Measurements from ENCODE around the gene LYRM9.
"Not testable (repeated sequence)": the region's sequence is repeated elsewhere in the genome, so short reads cannot be mapped to it uniquely, and the experiment has no call there.

The LYRM9 gene

DNA sequence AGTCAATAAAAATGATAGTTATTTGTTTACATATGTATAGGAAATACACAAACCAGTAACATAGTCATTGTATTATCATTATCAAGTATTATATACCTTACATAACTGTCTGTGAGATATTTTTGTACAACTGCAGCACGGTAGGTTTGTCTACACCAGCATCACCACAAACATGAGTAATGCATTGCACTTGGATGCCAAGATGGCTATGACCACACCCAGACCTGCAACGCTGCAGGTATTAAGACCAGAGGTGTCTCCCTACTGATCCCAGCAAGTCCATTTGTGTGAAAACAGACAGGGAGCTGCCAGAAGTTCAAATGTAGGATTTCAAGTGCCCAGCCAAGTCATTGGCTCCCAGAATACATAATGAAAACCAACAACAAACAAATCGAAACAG is 58.6 kb downstream of the LYRM9 start:
- no peaks in the 10 kb centered on the region for H3K36me3 ChIP-seq (ENCODE audit: control insufficient read depth, insufficient read depth, low read length)
- no peaks in the 10 kb centered on the region for H3K4me1 ChIP-seq (ENCODE audit: control insufficient read depth, low read depth, low read length)
- no peak overlapping the region for H3K9ac ChIP-seq (ENCODE audit: low read length)
- no peak overlapping the region for H3K23ac ChIP-seq (ENCODE audit: low read length)
- H3K79me1 ChIP-seq (ENCODE audit: low read length): no peaks in the 10 kb centered on the region
- no peak overlapping the region for H2BK120ac ChIP-seq (ENCODE audit: low read depth, low read length)
- H3K56ac ChIP-seq (ENCODE audit: low read length): no peak overlapping the region
- no peak overlapping the region for H3K4me2 ChIP-seq (ENCODE audit: low read length)
- H4K8ac ChIP-seq (ENCODE audit: low read depth, low read length): no peak overlapping the region
- no peak overlapping the region for H2BK5ac ChIP-seq (ENCODE audit: low read length)
- no peaks in the 10 kb centered on the region for H3K27me3 ChIP-seq (ENCODE audit: insufficient read depth, low read length, poor library complexity)
- no peak overlapping the region for H3K18ac ChIP-seq (ENCODE audit: low read length)
- no peak overlapping the region for H3K4ac ChIP-seq (ENCODE audit: low read depth, low read length)
- H2BK15ac ChIP-seq (replicated peaks; ENCODE audit: low read depth): no peak overlapping the region
- no peak overlapping the region for H2AK5ac ChIP-seq (ENCODE audit: low read length)
- no peak overlapping the region for H4K5ac ChIP-seq (ENCODE audit: low read length)
- no peak overlapping the region for H3K27ac ChIP-seq (ENCODE audit: low read depth, low read length)
- no peaks in the 10 kb centered on the region for H3K79me2 ChIP-seq (ENCODE audit: control insufficient read depth, insufficient read depth, low read length)
- no peak for DNase-seq
- no CpG with 5 or more reads among the region's 3 CpGs for WGBS (ENCODE audit: extremely low coverage, insufficient coverage, low lambda C conversion rate)
- H3K4me3 ChIP-seq (ENCODE audit: low read length): no peak overlapping the region

DNA sequence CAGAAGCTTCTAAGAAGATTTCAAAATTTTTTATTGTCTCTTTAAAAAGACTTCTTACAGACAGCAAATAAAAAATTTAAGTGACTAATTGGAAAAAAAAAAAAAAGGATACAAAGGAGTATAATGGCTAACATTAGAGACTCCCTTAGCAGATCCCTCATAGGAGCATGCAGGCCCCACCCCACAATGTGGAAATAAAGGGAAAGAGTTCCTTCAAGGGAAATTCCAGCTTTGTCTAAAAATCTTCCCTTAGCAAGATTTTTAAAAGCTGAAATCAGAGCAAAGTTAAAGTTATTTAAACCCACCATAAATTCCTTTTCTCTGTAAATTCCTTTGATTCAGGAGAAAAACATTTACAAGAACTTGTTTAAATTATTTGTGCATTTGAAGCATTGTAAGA is 60.3 kb downstream of the LYRM9 start:
- Histone ChIP-seq H2AK5ac (ENCODE audit: low read length) (no peak overlapping the region), H2BK15ac (replicated peaks; ENCODE audit: low read depth) (no peak overlapping the region), H3K79me2 (ENCODE audit: control insufficient read depth, insufficient read depth, low read length) (no peaks in the 10 kb centered on the region), H4K5ac (ENCODE audit: low read length) (no peak overlapping the region), H3K4me2 (ENCODE audit: low read length) (no peak overlapping the region), H4K8ac (ENCODE audit: low read depth, low read length) (no peak overlapping the region), H3K36me3 (ENCODE audit: control insufficient read depth, insufficient read depth, low read length) (no peaks in the 10 kb centered on the region), H3K56ac (ENCODE audit: low read length) (no peak overlapping the region), H2BK5ac (ENCODE audit: low read length) (no peak overlapping the region), H3K4me1 (ENCODE audit: control insufficient read depth, low read depth, low read length) (no peaks in the 10 kb centered on the region), H3K4ac (ENCODE audit: low read depth, low read length) (no peak overlapping the region), H3K27ac (ENCODE audit: low read depth, low read length) (no peak overlapping the region), H2BK120ac (ENCODE audit: low read depth, low read length) (no peak overlapping the region), H3K4me3 (ENCODE audit: low read length) (no peak overlapping the region), H3K18ac (ENCODE audit: low read length) (no peak overlapping the region), H3K23ac (ENCODE audit: low read length) (no peak overlapping the region), H3K9ac (ENCODE audit: low read length) (no peak overlapping the region), H3K79me1 (ENCODE audit: low read length) (no peaks in the 10 kb centered on the region), H3K27me3 (ENCODE audit: insufficient read depth, low read length, poor library complexity) (no peaks in the 10 kb centered on the region)
- DNase-seq: no peak

GRCh38 chr17:27829888-27830287 is 63.3 kb downstream of the LYRM9 start:
- H2AK5ac ChIP-seq (ENCODE audit: low read length); H4K8ac ChIP-seq (ENCODE audit: low read depth, low read length); H4K5ac ChIP-seq (ENCODE audit: low read length); H3K27me3 ChIP-seq (ENCODE audit: insufficient read depth, low read length, poor library complexity); H3K79me1 ChIP-seq (ENCODE audit: low read length); H2BK120ac ChIP-seq (ENCODE audit: low read depth, low read length); DNase-seq; H3K56ac ChIP-seq (ENCODE audit: low read length); H3K4ac ChIP-seq (ENCODE audit: low read depth, low read length); H3K18ac ChIP-seq (ENCODE audit: low read length); H3K36me3 ChIP-seq (ENCODE audit: control insufficient read depth, insufficient read depth, low read length); H3K4me3 ChIP-seq (ENCODE audit: low read length); H3K4me2 ChIP-seq (ENCODE audit: low read length); H3K4me1 ChIP-seq (ENCODE audit: control insufficient read depth, low read depth, low read length); H2BK5ac ChIP-seq (ENCODE audit: low read length); H3K79me2 ChIP-seq (ENCODE audit: control insufficient read depth, insufficient read depth, low read length); H3K27ac ChIP-seq (ENCODE audit: low read depth, low read length); H3K23ac ChIP-seq (ENCODE audit: low read length); H3K9ac ChIP-seq (ENCODE audit: low read length); H2BK15ac ChIP-seq (replicated peaks; ENCODE audit: low read depth): not testable (repeated sequence)
- no CpG with 5 or more reads among the region's 1 CpG for WGBS (ENCODE audit: extremely low coverage, insufficient coverage, low lambda C conversion rate)

DNA sequence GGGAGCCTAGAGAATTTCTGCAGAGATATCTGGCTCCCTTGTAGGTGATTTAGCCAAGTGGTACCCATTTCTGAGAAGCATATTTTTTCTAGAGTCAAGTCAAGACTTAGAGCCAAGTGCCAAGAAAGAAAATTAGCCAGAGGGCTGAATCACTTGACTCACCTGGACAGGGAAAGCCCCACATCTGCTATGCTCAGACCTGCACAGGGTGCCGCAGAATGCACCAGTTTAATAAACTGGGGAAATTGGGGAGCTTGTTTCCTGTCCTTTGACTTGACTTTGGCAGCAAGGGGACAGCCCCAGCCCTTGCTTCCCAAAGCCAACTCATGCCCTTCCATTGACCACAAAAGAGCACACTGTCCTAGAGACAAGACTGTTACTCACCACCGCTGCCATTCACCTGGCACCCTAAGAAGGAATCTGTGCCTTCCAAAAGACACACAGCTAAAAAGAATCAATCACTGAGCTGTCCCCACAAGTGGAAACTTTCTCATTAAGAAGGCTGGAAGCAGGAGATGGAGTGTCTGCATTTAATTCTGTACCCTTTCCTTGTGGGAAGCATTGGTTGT is 63.9 kb downstream of the LYRM9 start:
- not testable (repeated sequence) for H3K27me3 ChIP-seq (ENCODE audit: insufficient read depth, low read length, poor library complexity); H3K18ac ChIP-seq (ENCODE audit: low read length)
- WGBS (ENCODE audit: extremely low coverage, insufficient coverage, low lambda C conversion rate): no CpG with 5 or more reads among the region's 2 CpGs

More for the DNA sequence above, 63.9 kb downstream of the LYRM9 start:
- H3K23ac ChIP-seq (ENCODE audit: low read length); H3K4me2 ChIP-seq (ENCODE audit: low read length); H3K27ac ChIP-seq (ENCODE audit: low read depth, low read length); H3K56ac ChIP-seq (ENCODE audit: low read length); H3K36me3 ChIP-seq (ENCODE audit: control insufficient read depth, insufficient read depth, low read length); H2BK5ac ChIP-seq (ENCODE audit: low read length); DNase-seq; H4K5ac ChIP-seq (ENCODE audit: low read length); H3K4ac ChIP-seq (ENCODE audit: low read depth, low read length); H3K9ac ChIP-seq (ENCODE audit: low read length); H3K4me3 ChIP-seq (ENCODE audit: low read length); H2BK120ac ChIP-seq (ENCODE audit: low read depth, low read length); H2BK15ac ChIP-seq (replicated peaks; ENCODE audit: low read depth); H3K79me2 ChIP-seq (ENCODE audit: control insufficient read depth, insufficient read depth, low read length); H3K4me1 ChIP-seq (ENCODE audit: control insufficient read depth, low read depth, low read length); H4K8ac ChIP-seq (ENCODE audit: low read depth, low read length); H3K79me1 ChIP-seq (ENCODE audit: low read length); H2AK5ac ChIP-seq (ENCODE audit: low read length): not testable (repeated sequence)
